ENCODE measurements around the gene MRPL22.

Gene MRPL22

GRCh38 chr5:154916874-154917273 is 24.0 kb upstream of the MRPL22 start:
- H3K36me3 ChIP-seq (replicated peaks in 1 of 2; ENCODE audit: control insufficient read depth in 2 of 2, insufficient read depth in 2 of 2, low read length in 2 of 2) = peaks cover 15 to 97% of the 10 kb centered on the region in 2 donors
- no peaks in the 10 kb centered on the region for H3K4me1 ChIP-seq (ENCODE audit: control insufficient read depth in 2 of 2, insufficient read depth in 1 of 2, low read depth in 1 of 2, low read length in 2 of 2)
- H2BK5ac ChIP-seq (ENCODE audit: low read length) = no peak overlapping the region
- H3K27ac ChIP-seq (replicated peaks; ENCODE audit: low read length) = no peak overlapping the region
- no peak for DNase-seq (ENCODE audit: low spot score)
- no peak overlapping the region for H3K23ac ChIP-seq (ENCODE audit: low read depth, low read length, poor library complexity)
- H4K91ac ChIP-seq (ENCODE audit: low read depth, low read length, poor library complexity) = no peak overlapping the region
- H2BK15ac ChIP-seq (ENCODE audit: low read length) = no peak overlapping the region
- H3K14ac ChIP-seq (ENCODE audit: low read length) = no peak overlapping the region
- no peak overlapping the region for H2BK120ac ChIP-seq (ENCODE audit: low read depth, low read length)
- no peaks in the 10 kb centered on the region for H3K27me3 ChIP-seq (ENCODE audit: control insufficient read depth in 3 of 3, insufficient read depth in 3 of 3, low read depth in 1 of 3, low read length in 3 of 3)
- no peak overlapping the region for H3K4ac ChIP-seq (ENCODE audit: low read length)
- H2AFZ ChIP-seq (ENCODE audit: low read length) = no peak overlapping the region
- H3K9me3 ChIP-seq (replicated peaks in 1 of 2; ENCODE audit: control insufficient read depth in 2 of 2, insufficient read depth in 1 of 2, low read depth in 1 of 2, low read length in 2 of 2) = no peaks in the 10 kb centered on the region
- H3K4me3 ChIP-seq (ENCODE audit: low read length in 2 of 2) = no peak overlapping the region
- H2AK5ac ChIP-seq (ENCODE audit: low read depth, low read length) = no peak overlapping the region
- H3K4me2 ChIP-seq (ENCODE audit: insufficient read depth, low read length, poor library complexity, severe bottlenecking) = no peak overlapping the region
- no peak overlapping the region for H4K8ac ChIP-seq (ENCODE audit: low read depth, low read length)
- H3K79me1 ChIP-seq (ENCODE audit: low read depth, low read length) = no peaks in the 10 kb centered on the region
- no peak overlapping the region for H3K9ac ChIP-seq (ENCODE audit: low read depth, low read length, poor library complexity)
- H3K18ac ChIP-seq (ENCODE audit: low read length) = no peak overlapping the region
- no CpG with 5 or more reads among the region's 3 CpGs for WGBS, 2 donors (ENCODE audit: extremely low coverage in 2 of 2, insufficient read length in 2 of 2, insufficient replicate concordance in 1 of 2)
- no peak overlapping the region for H2BK12ac ChIP-seq (ENCODE audit: low read length)

- Histone ChIP-seq H3K36me3 (replicated peaks in 1 of 2; ENCODE audit: control insufficient read depth in 2 of 2, insufficient read depth in 2 of 2, low read length in 2 of 2) (peaks cover 13 to 92% of the 10 kb centered on the region in 2 donors), H3K4ac (ENCODE audit: low read length) (no peak overlapping the region), H2BK5ac (ENCODE audit: low read length) (no peak overlapping the region), H4K91ac (ENCODE audit: low read depth, low read length, poor library complexity) (no peak overlapping the region), H3K23ac (ENCODE audit: low read depth, low read length, poor library complexity) (no peak overlapping the region), H3K4me2 (ENCODE audit: insufficient read depth, low read length, poor library complexity, severe bottlenecking) (peak overlapping the region; percentile 2), H2AK5ac (ENCODE audit: low read depth, low read length) (no peak overlapping the region), H3K14ac (ENCODE audit: low read length) (no peak overlapping the region), H3K79me1 (ENCODE audit: low read depth, low read length) (no peaks in the 10 kb centered on the region), H3K27me3 (ENCODE audit: control insufficient read depth in 3 of 3, insufficient read depth in 3 of 3, low read depth in 1 of 3, low read length in 3 of 3) (no peaks in the 10 kb centered on the region), H2BK15ac (ENCODE audit: low read length) (no peak overlapping the region), H3K9ac (ENCODE audit: low read depth, low read length, poor library complexity) (no peak overlapping the region), H2BK12ac (ENCODE audit: low read length) (no peak overlapping the region), H2BK120ac (ENCODE audit: low read depth, low read length) (no peak overlapping the region), H3K18ac (ENCODE audit: low read length) (no peak overlapping the region), H3K27ac (replicated peaks; ENCODE audit: low read length) (no peak overlapping the region), H3K4me3 (ENCODE audit: low read length in 2 of 2) (no peak overlapping the region), H2AFZ (ENCODE audit: low read length) (no peak overlapping the region), H4K8ac (ENCODE audit: low read depth, low read length) (no peak overlapping the region), H3K4me1 (ENCODE audit: control insufficient read depth in 2 of 2, insufficient read depth in 1 of 2, low read depth in 1 of 2, low read length in 2 of 2) (no peaks in the 10 kb centered on the region), H3K9me3 (replicated peaks in 1 of 2; ENCODE audit: control insufficient read depth in 2 of 2, insufficient read depth in 1 of 2, low read depth in 1 of 2, low read length in 2 of 2) (no peaks in the 10 kb centered on the region)
- no CpG with 5 or more reads among the region's 4 CpGs for WGBS, 2 donors (ENCODE audit: extremely low coverage in 2 of 2, insufficient read length in 2 of 2, insufficient replicate concordance in 1 of 2)
- no peak for DNase-seq (ENCODE audit: low spot score)
Measured at GRCh38 chr5:154917757-154918156, 23.1 kb upstream of the MRPL22 start.

GRCh38 chr5:154923441-154924430 is 17.1 kb upstream of the MRPL22 start:
- no peak overlapping the region for H3K4ac ChIP-seq (ENCODE audit: low read length)
- no peak overlapping the region for H3K18ac ChIP-seq (ENCODE audit: low read length)
- H3K4me2 ChIP-seq (ENCODE audit: insufficient read depth, low read length, poor library complexity, severe bottlenecking) = no peak overlapping the region
- H2AK5ac ChIP-seq (ENCODE audit: low read depth, low read length) = no peak overlapping the region
- no peaks in the 10 kb centered on the region for H3K79me1 ChIP-seq (ENCODE audit: low read depth, low read length)
- no peak overlapping the region for H3K4me3 ChIP-seq (ENCODE audit: low read length in 2 of 2)
- H2BK15ac ChIP-seq (ENCODE audit: low read length) = no peak overlapping the region
- H3K23ac ChIP-seq (ENCODE audit: low read depth, low read length, poor library complexity) = no peak overlapping the region
- H3K27ac ChIP-seq (replicated peaks; ENCODE audit: low read length) = no peak overlapping the region
- no peak overlapping the region for H4K91ac ChIP-seq (ENCODE audit: low read depth, low read length, poor library complexity)
- H2BK5ac ChIP-seq (ENCODE audit: low read length) = no peak overlapping the region
- H3K9ac ChIP-seq (ENCODE audit: low read depth, low read length, poor library complexity) = no peak overlapping the region
- DNase-seq (ENCODE audit: low spot score) = no peak
- peaks cover 18 to 92% of the 10 kb centered on the region in 2 donors for H3K36me3 ChIP-seq (replicated peaks in 1 of 2; ENCODE audit: control insufficient read depth in 2 of 2, insufficient read depth in 2 of 2, low read length in 2 of 2)
- WGBS, 2 donors (ENCODE audit: extremely low coverage in 2 of 2, insufficient read length in 2 of 2, insufficient replicate concordance in 1 of 2) = no CpG with 5 or more reads among the region's 7 CpGs
- no peak overlapping the region for H2BK12ac ChIP-seq (ENCODE audit: low read length)
- H3K4me1 ChIP-seq (ENCODE audit: control insufficient read depth in 2 of 2, insufficient read depth in 1 of 2, low read depth in 1 of 2, low read length in 2 of 2) = no peaks in the 10 kb centered on the region
- no peak overlapping the region for H3K14ac ChIP-seq (ENCODE audit: low read length)
- H4K8ac ChIP-seq (ENCODE audit: low read depth, low read length) = no peak overlapping the region
- no peak overlapping the region for H2BK120ac ChIP-seq (ENCODE audit: low read depth, low read length)
- no peak overlapping the region for H2AFZ ChIP-seq (ENCODE audit: low read length)
- H3K9me3 ChIP-seq (replicated peaks in 1 of 2; ENCODE audit: control insufficient read depth in 2 of 2, insufficient read depth in 1 of 2, low read depth in 1 of 2, low read length in 2 of 2) = no peaks in the 10 kb centered on the region
- H3K27me3 ChIP-seq (ENCODE audit: control insufficient read depth in 3 of 3, insufficient read depth in 3 of 3, low read depth in 1 of 3, low read length in 3 of 3) = no peaks in the 10 kb centered on the region

- H2BK15ac ChIP-seq (ENCODE audit: low read length) = no peak overlapping the region
- no peak overlapping the region for H3K23ac ChIP-seq (ENCODE audit: low read depth, low read length, poor library complexity)
- H2BK12ac ChIP-seq (ENCODE audit: low read length) = no peak overlapping the region
- H2AK5ac ChIP-seq (ENCODE audit: low read depth, low read length) = no peak overlapping the region
- no peaks in the 10 kb centered on the region for H3K27me3 ChIP-seq (ENCODE audit: control insufficient read depth in 3 of 3, insufficient read depth in 3 of 3, low read depth in 1 of 3, low read length in 3 of 3)
- no peak overlapping the region for H3K9ac ChIP-seq (ENCODE audit: low read depth, low read length, poor library complexity)
- no peak overlapping the region for H2BK120ac ChIP-seq (ENCODE audit: low read depth, low read length)
- no peak overlapping the region for H3K14ac ChIP-seq (ENCODE audit: low read length)
- no peak overlapping the region for H3K4me2 ChIP-seq (ENCODE audit: insufficient read depth, low read length, poor library complexity, severe bottlenecking)
- H3K9me3 ChIP-seq (replicated peaks in 1 of 2; ENCODE audit: control insufficient read depth in 2 of 2, insufficient read depth in 1 of 2, low read depth in 1 of 2, low read length in 2 of 2) = no peaks in the 10 kb centered on the region
- no peak overlapping the region for H2AFZ ChIP-seq (ENCODE audit: low read length)
- H3K4me1 ChIP-seq (ENCODE audit: control insufficient read depth in 2 of 2, insufficient read depth in 1 of 2, low read depth in 1 of 2, low read length in 2 of 2) = peaks cover 4 to 6% of the 10 kb centered on the region in 2 donors
- no peak for DNase-seq (ENCODE audit: low spot score)
- H3K4ac ChIP-seq (ENCODE audit: low read length) = no peak overlapping the region
- H4K8ac ChIP-seq (ENCODE audit: low read depth, low read length) = no peak overlapping the region
- H3K79me1 ChIP-seq (ENCODE audit: low read depth, low read length) = peaks cover 2% of the 10 kb centered on the region
- H3K4me3 ChIP-seq (ENCODE audit: low read length in 2 of 2) = no peak overlapping the region
- no peak overlapping the region for H3K18ac ChIP-seq (ENCODE audit: low read length)
- peaks cover 14 to 66% of the 10 kb centered on the region in 2 donors for H3K36me3 ChIP-seq (replicated peaks in 1 of 2; ENCODE audit: control insufficient read depth in 2 of 2, insufficient read depth in 2 of 2, low read length in 2 of 2)
- H4K91ac ChIP-seq (ENCODE audit: low read depth, low read length, poor library complexity) = no peak overlapping the region
- no peak overlapping the region for H3K27ac ChIP-seq (replicated peaks; ENCODE audit: low read length)
- H2BK5ac ChIP-seq (ENCODE audit: low read length) = no peak overlapping the region
- WGBS, 2 donors (ENCODE audit: extremely low coverage in 2 of 2, insufficient read length in 2 of 2, insufficient replicate concordance in 1 of 2) = no CpG with 5 or more reads among the region's 3 CpGs
Measured at GRCh38 chr5:154933537-154933936, 7.3 kb upstream of the MRPL22 start.
